ENCODE results near the gene RAB36.

RAB36 gene

GRCh38 chr22:23144932-23145877 lies at the start of gene RAB36:
TSS of gene RAB36 (plus strand) at chr22:23145477. CDS start at chr22:23146617, 1,140 bp downstream.
- no peaks in the 10 kb centered on the region for H3K27me3 ChIP-seq (ENCODE audit: control insufficient read depth in 1 of 2, insufficient read depth in 2 of 2, low read length in 2 of 2)
- peak within 1 kb of the TSS; percentile 43 to 77 for H3K4me3 ChIP-seq (ENCODE audit: low read length in 2 of 2)
- H3K36me3 ChIP-seq (ENCODE audit: control insufficient read depth in 2 of 2, insufficient read depth in 2 of 2, low read length in 2 of 2) = peaks cover 0 to 4% of the 10 kb centered on the region in 2 donors
- H3K4me1 ChIP-seq (ENCODE audit: control insufficient read depth, insufficient read depth, low read length) = peaks cover 37% of the 10 kb centered on the region
- H3K9me3 ChIP-seq (ENCODE audit: control insufficient read depth in 2 of 2, low read length in 2 of 2) = no peaks in the 10 kb centered on the region
- peak within 1 kb of the TSS; percentile 71 for H3K27ac ChIP-seq (ENCODE audit: low read length)
- peak within 1 kb of the TSS; percentile 54 to 85 for H3K9ac ChIP-seq (ENCODE audit: low read length in 2 of 2)

GRCh38 chr22:23095733-23096342 lies 49.4 kb upstream of the RAB36 start:
- Histone ChIP-seq H3K9ac (ENCODE audit: low read length in 2 of 2) (no peak overlapping the region), H3K4me3 (ENCODE audit: low read length in 2 of 2) (no peak overlapping the region), H3K4me1 (ENCODE audit: control insufficient read depth, insufficient read depth, low read length) (peaks cover 30% of the 10 kb centered on the region), H3K36me3 (ENCODE audit: control insufficient read depth in 2 of 2, insufficient read depth in 2 of 2, low read length in 2 of 2) (no peaks in the 10 kb centered on the region), H3K9me3 (ENCODE audit: control insufficient read depth in 2 of 2, low read length in 2 of 2) (no peaks in the 10 kb centered on the region), H3K27ac (ENCODE audit: low read length) (no peak overlapping the region), H3K27me3 (ENCODE audit: control insufficient read depth in 1 of 2, insufficient read depth in 2 of 2, low read length in 2 of 2) (no peaks in the 10 kb centered on the region)

GRCh38 chr22:23097412-23098229 lies 47.7 kb upstream of the RAB36 start:
- Histone ChIP-seq H3K27me3 (ENCODE audit: control insufficient read depth in 1 of 2, insufficient read depth in 2 of 2, low read length in 2 of 2) (no peaks in the 10 kb centered on the region), H3K27ac (ENCODE audit: low read length) (peak overlapping the region; percentile 81), H3K4me1 (ENCODE audit: control insufficient read depth, insufficient read depth, low read length) (peaks cover 30% of the 10 kb centered on the region), H3K36me3 (ENCODE audit: control insufficient read depth in 2 of 2, insufficient read depth in 2 of 2, low read length in 2 of 2) (no peaks in the 10 kb centered on the region), H3K4me3 (ENCODE audit: low read length in 2 of 2) (no peak overlapping the region), H3K9me3 (ENCODE audit: control insufficient read depth in 2 of 2, low read length in 2 of 2) (no peaks in the 10 kb centered on the region), H3K9ac (ENCODE audit: low read length in 2 of 2) (no peak overlapping the region)

GRCh38 chr22:23098230-23098705 lies 47.0 kb upstream of the RAB36 start:
- H3K4me3 ChIP-seq (ENCODE audit: low read length in 2 of 2) = no peak overlapping the region
- no peaks in the 10 kb centered on the region for H3K9me3 ChIP-seq (ENCODE audit: control insufficient read depth in 2 of 2, low read length in 2 of 2)
- peak overlapping the region; percentile 81 for H3K27ac ChIP-seq (ENCODE audit: low read length)
- H3K4me1 ChIP-seq (ENCODE audit: control insufficient read depth, insufficient read depth, low read length) = peaks cover 30% of the 10 kb centered on the region
- H3K9ac ChIP-seq (ENCODE audit: low read length in 2 of 2) = peak overlapping the region in 1 of 2 donors; percentile 58
- H3K36me3 ChIP-seq (ENCODE audit: control insufficient read depth in 2 of 2, insufficient read depth in 2 of 2, low read length in 2 of 2) = no peaks in the 10 kb centered on the region
- H3K27me3 ChIP-seq (ENCODE audit: control insufficient read depth in 1 of 2, insufficient read depth in 2 of 2, low read length in 2 of 2) = no peaks in the 10 kb centered on the region

- peak overlapping the region; percentile 26 to 58 for H3K9ac ChIP-seq (ENCODE audit: low read length in 2 of 2)
- H3K36me3 ChIP-seq (ENCODE audit: control insufficient read depth in 2 of 2, insufficient read depth in 2 of 2, low read length in 2 of 2) = no peaks in the 10 kb centered on the region
- H3K27me3 ChIP-seq (ENCODE audit: control insufficient read depth in 1 of 2, insufficient read depth in 2 of 2, low read length in 2 of 2) = no peaks in the 10 kb centered on the region
- peak overlapping the region; percentile 28 to 29 for H3K4me3 ChIP-seq (ENCODE audit: low read length in 2 of 2)
- H3K4me1 ChIP-seq (ENCODE audit: control insufficient read depth, insufficient read depth, low read length) = peaks cover 30% of the 10 kb centered on the region
- no peaks in the 10 kb centered on the region for H3K9me3 ChIP-seq (ENCODE audit: control insufficient read depth in 2 of 2, low read length in 2 of 2)
- H3K27ac ChIP-seq (ENCODE audit: low read length) = peak overlapping the region; percentile 81
Observed at GRCh38 chr22:23098718-23099530, 46.4 kb upstream of the RAB36 start.

- Histone ChIP-seq H3K9me3 (ENCODE audit: control insufficient read depth in 2 of 2, low read length in 2 of 2) (no peaks in the 10 kb centered on the region), H3K36me3 (ENCODE audit: control insufficient read depth in 2 of 2, insufficient read depth in 2 of 2, low read length in 2 of 2) (no peaks in the 10 kb centered on the region), H3K27ac (ENCODE audit: low read length) (peak overlapping the region; percentile 81), H3K4me1 (ENCODE audit: control insufficient read depth, insufficient read depth, low read length) (peaks cover 30% of the 10 kb centered on the region), H3K27me3 (ENCODE audit: control insufficient read depth in 1 of 2, insufficient read depth in 2 of 2, low read length in 2 of 2) (no peaks in the 10 kb centered on the region), H3K4me3 (ENCODE audit: low read length in 2 of 2) (no peak overlapping the region), H3K9ac (ENCODE audit: low read length in 2 of 2) (peak overlapping the region; percentile 26 to 36)
Observed at GRCh38 chr22:23099531-23099804, 45.8 kb upstream of the RAB36 start.

- peak overlapping the region; percentile 81 for H3K27ac ChIP-seq (ENCODE audit: low read length)
- H3K27me3 ChIP-seq (ENCODE audit: control insufficient read depth in 1 of 2, insufficient read depth in 2 of 2, low read length in 2 of 2) = no peaks in the 10 kb centered on the region
- H3K9ac ChIP-seq (ENCODE audit: low read length in 2 of 2) = peak overlapping the region in 1 of 2 donors; percentile 21
- H3K36me3 ChIP-seq (ENCODE audit: control insufficient read depth in 2 of 2, insufficient read depth in 2 of 2, low read length in 2 of 2) = peaks cover 0 to 2% of the 10 kb centered on the region in 2 donors
- peaks cover 30% of the 10 kb centered on the region for H3K4me1 ChIP-seq (ENCODE audit: control insufficient read depth, insufficient read depth, low read length)
- no peak overlapping the region for H3K4me3 ChIP-seq (ENCODE audit: low read length in 2 of 2)
- no peaks in the 10 kb centered on the region for H3K9me3 ChIP-seq (ENCODE audit: control insufficient read depth in 2 of 2, low read length in 2 of 2)
Observed at GRCh38 chr22:23100124-23100801, 45.0 kb upstream of the RAB36 start.

GRCh38 chr22:23101524-23101923 lies 43.8 kb upstream of the RAB36 start:
- no peaks in the 10 kb centered on the region for H3K9me3 ChIP-seq (ENCODE audit: control insufficient read depth in 2 of 2, low read length in 2 of 2)
- no peaks in the 10 kb centered on the region for H3K27me3 ChIP-seq (ENCODE audit: control insufficient read depth in 1 of 2, insufficient read depth in 2 of 2, low read length in 2 of 2)
- H3K9ac ChIP-seq (ENCODE audit: low read length in 2 of 2) = no peak overlapping the region
- H3K4me3 ChIP-seq (ENCODE audit: low read length in 2 of 2) = no peak overlapping the region
- H3K27ac ChIP-seq (ENCODE audit: low read length) = no peak overlapping the region
- H3K36me3 ChIP-seq (ENCODE audit: control insufficient read depth in 2 of 2, insufficient read depth in 2 of 2, low read length in 2 of 2) = peaks cover 0 to 3% of the 10 kb centered on the region in 2 donors
- H3K4me1 ChIP-seq (ENCODE audit: control insufficient read depth, insufficient read depth, low read length) = peaks cover 30% of the 10 kb centered on the region

- no peak overlapping the region for H3K27ac ChIP-seq (ENCODE audit: low read length)
- no peaks in the 10 kb centered on the region for H3K27me3 ChIP-seq (ENCODE audit: control insufficient read depth in 1 of 2, insufficient read depth in 2 of 2, low read length in 2 of 2)
- H3K9me3 ChIP-seq (ENCODE audit: control insufficient read depth in 2 of 2, low read length in 2 of 2) = no peaks in the 10 kb centered on the region
- H3K36me3 ChIP-seq (ENCODE audit: control insufficient read depth in 2 of 2, insufficient read depth in 2 of 2, low read length in 2 of 2) = peaks cover 0 to 3% of the 10 kb centered on the region in 2 donors
- no peak overlapping the region for H3K4me3 ChIP-seq (ENCODE audit: low read length in 2 of 2)
- H3K9ac ChIP-seq (ENCODE audit: low read length in 2 of 2) = no peak overlapping the region
- peaks cover 32% of the 10 kb centered on the region for H3K4me1 ChIP-seq (ENCODE audit: control insufficient read depth, insufficient read depth, low read length)
Observed at GRCh38 chr22:23102002-23102655, 43.1 kb upstream of the RAB36 start.
